Sigmoid colon (tissue), 4 donors: ENCODE data around the gene MYEOV.

Experiments used
- CTCF ChIP-seq, 4 experiments: fragments of 450-650 bp in 3 of 4; fragments of 200-600 bp in 1 of 4; IDR thresholded peaks; one replicate each; pipeline ENCODE4 v1.5.1; 2016 to 2019; ENCODE audit warnings: antibody characterized with exemption in 4 of 4, mild to moderate bottlenecking in 3 of 4, moderate library complexity in 2 of 4
- POLR2A ChIP-seq, 2 donors: fragments of 450-650 bp; IDR thresholded peaks; one replicate each; pipeline ENCODE4 v1.6.1; 2016; ENCODE audit warnings: antibody characterized with exemption in 2 of 2, mild to moderate bottlenecking in 2 of 2, moderate library complexity in 2 of 2
- POLR2AphosphoS5 ChIP-seq, 4 donors: sonication (generic); formaldehyde crosslinking; IDR thresholded peaks; one replicate each; pipeline ENCODE4 v1.6.1; 2017; ENCODE audit warnings: antibody characterized with exemption in 4 of 4

- no peak for TF ChIP-seq CTCF (IDR thresholded peaks at IDR 0.05)
- TF ChIP-seq POLR2A (IDR thresholded peaks at IDR 0.05): no peak
- no peak for TF ChIP-seq POLR2AphosphoS5 (IDR thresholded peaks at IDR 0.05)
These were observed 8.6 kb downstream of the MYEOV start for GRCh38 chr11:69302447-69303020.
